SK-N-SH (cell line): ENCODE measurements around the gene NUP107. TPM values are rescaled to one million over a fixed set of nuclear protein-coding genes. Genes with fewer than 3 reads are reported as not detected.

Experiments
- CTCF ChIA-PET: fragments of 300-600, 350-600 bp; formaldehyde crosslinking; extraction: SDS; loops from one replicate; lab custom pipeline; 2021; lab: Yijun Ruan, JAX
- POLR2A ChIA-PET: fragments of 350-600 bp; sonication (Branson Sonifier 250); formaldehyde crosslinking; extraction: SDS; loops from one replicate; lab custom pipeline; 2020; ENCODE audit warnings: antibody characterized with exemption, inconsistent platforms; lab: Yijun Ruan, JAX
- DNase-seq: peaks from one replicate; pipeline ENCODE4 v3.0.0; 2012
- H2AFZ ChIP-seq: fragments of 200-600 bp; sonication (generic); 2 replicates; pipeline ENCODE4 v1.8.1; 2016; ENCODE audit warnings: antibody characterized with exemption, mild to moderate bottlenecking, low read depth
- H3F3A ChIP-seq: fragments of 200-600 bp; sonication (generic); replicated peaks from 2 replicates; pipeline ENCODE3; 2016; ENCODE audit warnings: antibody characterized with exemption, mild to moderate bottlenecking; ENCODE audit not compliant: insufficient read depth
- H3K27ac ChIP-seq, 2 experiments: fragments of 200-500 bp in 1 of 2; fragments of 200-600 bp in 1 of 2; sonication (Bioruptor generic) in 1 of 2; sonication (generic), shearing (Covaris generic) in 1 of 2; 2 replicates each; pipeline versions ENCODE4 v1.5.1 to v1.6.1; 2014 to 2016; ENCODE audit warnings: low read depth in 2 of 2, inconsistent platforms in 1 of 2, low read length in 1 of 2, mild to moderate bottlenecking in 1 of 2, mixed read lengths in 1 of 2
- H3K27me3 ChIP-seq: fragments of 200-600 bp; sonication (generic), shearing (Covaris generic); 2 replicates; pipeline ENCODE4 v1.6.1; 2016; ENCODE audit warnings: mixed run types; ENCODE audit not compliant: insufficient read depth
- H3K36me3 ChIP-seq, 2 experiments: fragments of 200-500 bp in 1 of 2; fragments of 200-600 bp in 1 of 2; sonication (Bioruptor generic) in 1 of 2; sonication (generic) in 1 of 2; replicated peaks in 1 of 2; 2 replicates each; pipeline versions ENCODE3 to v1.5.1; 2014 to 2016; ENCODE audit warnings: low read length in 1 of 2, mild to moderate bottlenecking in 1 of 2; ENCODE audit not compliant: insufficient read depth in 2 of 2, control insufficient read depth in 1 of 2
- H3K4me1 ChIP-seq, 2 experiments: fragments of 200-500 bp in 1 of 2; fragments of 200-600 bp in 1 of 2; sonication (Bioruptor generic) in 1 of 2; sonication (generic), shearing (Covaris generic) in 1 of 2; 2 replicates each; pipeline versions ENCODE4 v1.5.1 to v1.6.1; 2014 to 2016; ENCODE audit warnings: low read depth in 1 of 2, low read length in 1 of 2, mixed run types in 1 of 2; ENCODE audit not compliant: insufficient read depth in 2 of 2, control insufficient read depth in 1 of 2
- H3K4me2 ChIP-seq: fragments of 200-600 bp; sonication (generic), shearing (Covaris generic); 2 replicates; pipeline ENCODE4 v1.6.1; 2017; ENCODE audit warnings: mixed run types
- H3K4me3 ChIP-seq, 2 experiments: fragments of 200-500 bp in 1 of 2; fragments of 200-600 bp in 1 of 2; sonication (Bioruptor generic) in 1 of 2; sonication (generic), shearing (Covaris generic) in 1 of 2; 2 replicates each; pipeline versions ENCODE4 v1.5.1 to v1.8.1; 2014 to 2016; ENCODE audit warnings: low read depth in 2 of 2, inconsistent platforms in 1 of 2, low read length in 1 of 2, mild to moderate bottlenecking in 1 of 2, mixed read lengths in 1 of 2, moderate library complexity in 1 of 2
- H3K79me2 ChIP-seq: fragments of 200-600 bp; sonication (generic); 2 replicates; pipeline ENCODE4 v1.8.1; 2017; ENCODE audit warnings: mild to moderate bottlenecking; ENCODE audit not compliant: insufficient read depth
- H3K9ac ChIP-seq: fragments of 200-600 bp; sonication (generic); 2 replicates; pipeline ENCODE4 v1.6.1; 2017; ENCODE audit warnings: mixed run types
- H3K9me2 ChIP-seq: fragments of 200-600 bp; sonication (generic); 2 replicates; pipeline ENCODE4 v1.6.1; 2017; ENCODE audit warnings: mixed run types
- H3K9me3 ChIP-seq: fragments of 200-600 bp; sonication (generic); 2 replicates; pipeline ENCODE4 v1.6.1; 2017; ENCODE audit warnings: mixed run types, mild to moderate bottlenecking, moderate library complexity
- H4K20me1 ChIP-seq: fragments of 200-600 bp; sonication (generic); 2 replicates; pipeline ENCODE4 v1.6.1; 2017; ENCODE audit warnings: mild to moderate bottlenecking, mixed run types; ENCODE audit not compliant: insufficient read depth
- CHD2 ChIP-seq: fragments of 150-350 bp; IDR thresholded peaks from 2 replicates; pipeline ENCODE4 v1.6.1; 2018; ENCODE audit warnings: low read length; ENCODE audit not compliant: partially characterized antibody
- ELF1 ChIP-seq: IDR thresholded peaks from 2 replicates; pipeline ENCODE4 v1.4.0; 2012
- FOSL2 ChIP-seq: IDR thresholded peaks from 2 replicates; pipeline ENCODE4 v1.4.0; 2012; ENCODE audit warnings: low read depth, mild to moderate bottlenecking, moderate library complexity, borderline replicate concordance
- FOXM1 ChIP-seq: IDR thresholded peaks from 2 replicates; pipeline ENCODE4 v1.4.0; 2012; ENCODE audit warnings: low read depth, mild to moderate bottlenecking
- GABPA ChIP-seq: IDR thresholded peaks from 2 replicates; pipeline ENCODE4 v1.4.0; 2012; ENCODE audit warnings: low read depth, mild to moderate bottlenecking
- MAX ChIP-seq: IDR thresholded peaks from 2 replicates; pipeline ENCODE4 v1.4.0; 2012; ENCODE audit warnings: low read depth
- MEF2A ChIP-seq: IDR thresholded peaks from 2 replicates; pipeline ENCODE4 v1.4.0; 2012; ENCODE audit warnings: low read depth, borderline replicate concordance
- MXI1 ChIP-seq: IDR thresholded peaks from 2 replicates; pipeline ENCODE4 v1.6.1; 2012; ENCODE audit warnings: mild to moderate bottlenecking, low read depth, low read length, improper control_type of control experiment
- NFIC ChIP-seq: IDR thresholded peaks from 2 replicates; pipeline ENCODE4 v1.4.0; 2012; ENCODE audit warnings: borderline replicate concordance
- PBX3 ChIP-seq: IDR thresholded peaks from 2 replicates; pipeline ENCODE4; 2012
- POLR2AphosphoS5 ChIP-seq: IDR thresholded peaks from 2 replicates; pipeline ENCODE4 v1.6.1; 2012; ENCODE audit warnings: low read depth, low read length
- RFX5 ChIP-seq: IDR thresholded peaks from 2 replicates; pipeline ENCODE4 v1.6.1; 2012; ENCODE audit warnings: mild to moderate bottlenecking, improper control_type of control experiment, low read length
- SMC3 ChIP-seq: IDR thresholded peaks from 2 replicates; pipeline ENCODE4 v1.6.1; 2012; ENCODE audit warnings: low read depth, low read length, improper control_type of control experiment
- TCF12 ChIP-seq: IDR thresholded peaks from 2 replicates; pipeline ENCODE4 v1.4.0; 2012
- USF2 ChIP-seq: fragments of 150-350 bp; IDR thresholded peaks from 2 replicates; pipeline ENCODE4 v1.6.1; 2017; ENCODE audit warnings: antibody characterized with exemption, low read length, low read depth, borderline replicate concordance
- YY1 ChIP-seq: IDR thresholded peaks from 2 replicates; pipeline ENCODE4 v1.4.0; 2012; ENCODE audit warnings: low read depth, mild to moderate bottlenecking
- ZBTB33 ChIP-seq: IDR thresholded peaks from 2 replicates; pipeline ENCODE4 v1.4.0; 2012; ENCODE audit warnings: low read depth, borderline replicate concordance
- WGBS: methylation state at CpG from one replicate; pipeline ENCODE4 v1.1.6; 2017; ENCODE audit warnings: low lambda C conversion rate; 5-methylcytosine and 5-hydroxymethylcytosine counted together
- polyA plus RNA-seq, 3 experiments: library from polyadenylated mRNA; depleted of rRNA; stranded (reverse); fragments of >200 nt; gene quantifications; 2 replicates each; pipeline ENCODE4 v1.2.3, GENCODE V29; 2012

The NUP107 gene
- polyA plus RNA-seq, 1 of the 3 experiments (the other 2 are of a cell fraction): 30.9 TPM

- Histone ChIP-seq H3K9ac (peak overlapping the region; percentile 82), H3K27ac (peak overlapping the region; percentile 76 to 91), H3K79me2 (peaks cover 46% of the 10 kb centered on the region), H3K9me2 (no peaks in the 10 kb centered on the region), H2AFZ (peak overlapping the region; percentile 75), H3K27me3 (no peaks in the 10 kb centered on the region)
- 55% methylated on average over 3 of the region's 3 CpGs for WGBS
- TF ChIP-seq FOXM1 (no peak), MAX (no peak), NFIC (no peak), PBX3 (no peak), ELF1 (no peak), SMC3 (no peak), CHD2 (no peak), MEF2A (no peak), RFX5 (no peak), YY1 (no peak)
- TF ChIP-seq, all 33 proteins: peak for 0
- Histone ChIP-seq H3K9me3 (no peaks in the 10 kb centered on the region), H3K4me2 (peak overlapping the region; percentile 85), H4K20me1 (no peaks in the 10 kb centered on the region), H3K4me1 (peaks cover 4 to 10% of the 10 kb centered on the region in 2 experiments; a peak in 3 of 4 replicates), H3F3A (no peaks in the 10 kb centered on the region), H3K36me3 (peaks cover 8 to 22% of the 10 kb centered on the region in 2 experiments), H3K4me3 (peak overlapping the region; percentile 87 to 90)
- DNase-seq: no peak
- ChIA-PET POLR2A (no interaction called here), CTCF (interaction anchor here (1.0 kb wide), 1 partner anchor 647 kb away, joined by 3 read pairs; no protein-coding TSS in a partner anchor)
These were observed 550 bp upstream of the NUP107 start for GRCh38 chr12:68686262-68686594.

GRCh38 chr12:68695454-68695853, 8.7 kb downstream of the NUP107 start:
- Histone ChIP-seq H4K20me1 (no peaks in the 10 kb centered on the region), H3K9me3 (no peaks in the 10 kb centered on the region), H3K27ac (no peak overlapping the region), H3K9ac (no peak overlapping the region), H3K79me2 (peaks cover 4% of the 10 kb centered on the region; the same call in 1 of the 2 replicates), H3K4me3 (no peak overlapping the region), H3K36me3 (peaks cover 31 to 72% of the 10 kb centered on the region in 2 experiments), H2AFZ (no peak overlapping the region), H3K27me3 (no peaks in the 10 kb centered on the region), H3K4me2 (no peak overlapping the region), H3K9me2 (no peaks in the 10 kb centered on the region), H3K4me1 (no peaks in the 10 kb centered on the region), H3F3A (no peaks in the 10 kb centered on the region)
- POLR2A ChIA-PET: interaction anchor here (0.7 kb wide), 1 partner anchor 12 kb away, joined by 3 read pairs; no protein-coding TSS in a partner anchor
- CTCF ChIA-PET: no interaction called here
- TF ChIP-seq USF2 (no peak), MXI1 (no peak), TCF12 (no peak), POLR2AphosphoS5 (no peak), ZBTB33 (no peak), FOSL2 (no peak), FOXM1 (no peak), GABPA (no peak), MEF2A (no peak)
- DNase-seq: no peak
